Esophagus (tissue), 2 donors: Measurements from ENCODE around the gene MTTP. TPM values are rescaled to one million over a fixed set of nuclear protein-coding genes. Genes with fewer than 3 reads are reported as not detected.

Experiments
- H3K27ac ChIP-seq, 2 donors: one replicate each; pipeline ENCODE4 v1.5.1; 2013; ENCODE audit warnings: low read depth in 2 of 2, mild to moderate bottlenecking in 2 of 2, inconsistent platforms in 1 of 2, low read length in 1 of 2, moderate library complexity in 1 of 2
- H3K27me3 ChIP-seq, 2 donors: one replicate each; pipeline ENCODE4 v1.6.1; 2013; ENCODE audit warnings: low read length in 2 of 2, control low read depth in 1 of 2, mild to moderate bottlenecking in 1 of 2; ENCODE audit not compliant: insufficient read depth in 2 of 2, control insufficient read depth in 1 of 2
- H3K36me3 ChIP-seq, 2 donors: one replicate each; pipeline ENCODE4 v1.6.1; 2013; ENCODE audit warnings: low read length in 1 of 2; ENCODE audit not compliant: control insufficient read depth in 2 of 2, insufficient read depth in 2 of 2
- H3K4me1 ChIP-seq, 2 donors: one replicate each; pipeline ENCODE4 v1.6.1; 2013; ENCODE audit warnings: low read length in 1 of 2; ENCODE audit not compliant: control insufficient read depth in 2 of 2, insufficient read depth in 2 of 2
- H3K4me3 ChIP-seq, 2 donors: one replicate each; pipeline ENCODE4 v1.5.1; 2013; ENCODE audit warnings: low read length in 2 of 2, mild to moderate bottlenecking in 2 of 2, low read depth in 1 of 2, moderate library complexity in 1 of 2
- H3K9me3 ChIP-seq, 2 donors: one replicate each; pipeline ENCODE4 v1.6.1; 2013; ENCODE audit warnings: mild to moderate bottlenecking in 2 of 2, low read depth in 1 of 2, low read length in 1 of 2, moderate library complexity in 1 of 2; ENCODE audit not compliant: control insufficient read depth in 2 of 2, insufficient read depth in 1 of 2
- WGBS, 2 donors: extraction: QIAGEN DNeasy Blood & Tissue Kit; methylation state at CpG; one replicate each; pipeline ENCODE4 v1.1.7; 2013; 5-methylcytosine and 5-hydroxymethylcytosine counted together
- polyA plus RNA-seq, 2 donors: library from polyadenylated mRNA; stranded (reverse); fragments of 200-250 nt; gene quantifications; one replicate each; pipeline ENCODE4 v1.2.3, GENCODE V29; 2013
- donor health status: healthy with polysubstance abuse.
- donor health status: Bipolar disorder and iron deficiency.

The MTTP gene
- polyA plus RNA-seq, 2 donors: 0.05 to 0.08 TPM

DNA sequence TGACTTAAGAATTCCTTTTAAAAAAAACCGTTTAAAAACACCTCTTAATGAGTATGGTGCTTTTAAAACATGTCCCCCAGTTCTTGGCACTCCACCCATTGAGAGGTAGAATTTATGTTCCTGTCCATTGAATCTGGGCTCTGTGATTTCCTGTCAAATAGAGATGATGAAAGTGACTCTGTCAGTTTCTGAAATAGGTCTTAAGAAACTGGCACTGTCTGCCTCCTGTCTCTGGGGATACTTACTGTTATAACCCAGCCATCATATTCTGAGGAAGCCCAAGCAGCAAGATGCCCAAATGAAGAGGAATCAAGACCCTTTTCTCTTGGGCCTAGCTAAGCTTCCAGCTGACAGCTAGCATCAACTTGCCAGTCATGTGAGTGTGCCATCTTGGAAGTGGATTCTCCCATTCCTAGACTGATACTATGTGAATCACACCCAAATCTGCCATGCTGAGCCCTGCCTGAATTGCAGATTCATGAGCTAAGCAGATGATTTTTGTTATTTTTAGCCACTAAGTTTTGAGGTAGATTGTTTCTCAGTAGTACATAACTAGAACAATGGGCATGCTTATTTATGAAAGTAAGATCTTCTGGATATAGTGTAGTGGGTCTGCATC is 60.2 kb downstream of the MTTP start:
- Histone ChIP-seq H3K4me1 (no peaks in the 10 kb centered on the region), H3K4me3 (no peak overlapping the region), H3K9me3 (no peaks in the 10 kb centered on the region), H3K27me3 (no peaks in the 10 kb centered on the region), H3K27ac (no peak overlapping the region), H3K36me3 (no peaks in the 10 kb centered on the region)
- 63 to 79% methylated on average over 1 of the region's 1 CpG for WGBS, 2 donors

DNA sequence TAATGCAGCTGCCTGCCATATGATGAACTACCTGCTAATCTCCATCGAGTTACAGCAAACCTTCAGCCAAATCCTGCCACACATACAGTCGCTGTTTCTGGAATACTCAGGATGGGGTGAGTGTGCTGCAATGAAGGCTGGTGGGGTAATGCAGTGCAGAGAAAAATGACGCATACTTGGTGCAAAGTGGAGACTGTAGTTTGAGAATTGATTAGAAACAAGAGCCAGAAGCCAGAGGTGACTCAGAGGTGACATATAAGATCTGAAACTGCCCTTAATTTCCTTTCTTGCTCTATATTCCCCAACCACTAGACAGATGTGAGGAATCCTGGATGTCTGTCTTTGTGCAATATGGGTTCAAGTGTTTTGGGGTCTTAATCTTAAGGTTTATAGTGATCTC is 61.0 kb downstream of the MTTP start:
- H3K27ac ChIP-seq: no peak overlapping the region
- H3K9me3 ChIP-seq: no peaks in the 10 kb centered on the region
- no peak overlapping the region for H3K4me3 ChIP-seq
- WGBS, 2 donors: 77 to 79% methylated on average over 3 of the region's 3 CpGs
- H3K27me3 ChIP-seq: no peaks in the 10 kb centered on the region
- no peaks in the 10 kb centered on the region for H3K4me1 ChIP-seq
- H3K36me3 ChIP-seq: no peaks in the 10 kb centered on the region

DNA sequence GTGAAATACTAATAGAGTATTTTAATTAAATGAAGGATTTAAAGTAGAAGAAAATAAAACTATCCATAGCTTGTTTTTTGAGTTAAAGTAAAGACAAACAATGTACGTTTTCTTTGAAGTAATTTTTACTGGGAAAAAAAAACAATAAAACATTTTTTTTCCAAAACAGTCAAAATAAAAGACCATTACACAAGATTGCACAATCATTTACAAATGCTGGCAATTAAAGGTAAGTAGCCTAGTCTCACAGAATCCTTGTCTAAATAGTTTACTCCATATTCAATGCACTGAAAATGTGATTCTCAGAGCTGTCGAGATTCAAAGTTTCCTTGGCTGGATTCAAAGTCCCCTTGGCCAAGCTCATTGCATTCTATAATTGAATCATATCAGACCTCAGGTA is 61.8 kb downstream of the MTTP start:
- no peaks in the 10 kb centered on the region for H3K4me1 ChIP-seq
- no peak overlapping the region for H3K27ac ChIP-seq
- no peak overlapping the region for H3K4me3 ChIP-seq
- H3K9me3 ChIP-seq: no peaks in the 10 kb centered on the region
- 68 to 72% methylated on average over 2 of the region's 2 CpGs for WGBS, 2 donors
- no peaks in the 10 kb centered on the region for H3K27me3 ChIP-seq
- H3K36me3 ChIP-seq: no peaks in the 10 kb centered on the region

DNA sequence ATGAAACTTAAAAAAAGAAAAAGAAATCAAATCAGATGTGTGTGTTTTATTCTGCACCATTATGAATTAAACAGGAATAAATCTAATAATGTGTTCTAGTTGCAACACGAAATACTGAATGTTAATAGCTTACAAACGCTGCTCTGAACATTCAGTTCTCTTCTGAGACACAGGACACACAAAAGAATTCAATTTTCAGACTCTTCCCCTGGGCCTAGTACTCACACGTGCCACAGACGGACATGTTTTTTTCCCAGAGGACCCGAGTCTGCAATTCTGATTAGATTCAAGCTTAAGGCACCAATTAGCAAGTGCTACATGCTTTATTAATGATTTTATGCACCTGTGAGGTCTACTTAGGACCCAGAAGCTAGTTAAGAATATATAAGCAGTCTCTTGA is 62.5 kb downstream of the MTTP start:
- Histone ChIP-seq H3K27ac (no peak overlapping the region), H3K4me1 (no peaks in the 10 kb centered on the region)
- 59 to 74% methylated on average over 5 of the region's 5 CpGs for WGBS, 2 donors

DNA sequence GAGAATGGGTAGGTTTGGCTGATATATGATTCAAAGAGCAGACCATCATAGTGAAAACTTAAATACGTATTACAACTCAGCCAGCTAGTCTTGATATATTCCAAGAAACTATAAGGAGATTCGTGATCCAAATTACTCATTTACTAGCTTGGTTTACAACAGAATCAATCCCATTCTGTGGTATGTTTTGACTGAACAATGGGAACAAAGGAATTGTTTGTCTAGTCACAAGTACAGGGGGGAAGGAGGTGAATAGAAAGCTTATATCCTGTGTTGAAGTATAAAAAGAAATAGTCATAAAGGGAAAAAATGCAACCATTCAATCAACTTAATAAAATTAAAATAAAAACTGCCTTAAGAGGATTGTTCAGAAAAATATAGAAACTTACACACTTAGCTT is 66.1 kb downstream of the MTTP start:
- no peaks in the 10 kb centered on the region for H3K9me3 ChIP-seq
- no peaks in the 10 kb centered on the region for H3K27me3 ChIP-seq
- WGBS, 2 donors: 65 to 67% methylated on average over 2 of the region's 2 CpGs
- H3K4me1 ChIP-seq: no peaks in the 10 kb centered on the region
- no peak overlapping the region for H3K27ac ChIP-seq
- H3K4me3 ChIP-seq: no peak overlapping the region
- H3K36me3 ChIP-seq: no peaks in the 10 kb centered on the region

More for the DNA sequence above, 62.5 kb downstream of the MTTP start:
- Histone ChIP-seq H3K9me3 (no peaks in the 10 kb centered on the region), H3K4me3 (no peak overlapping the region), H3K27me3 (no peaks in the 10 kb centered on the region), H3K36me3 (no peaks in the 10 kb centered on the region)

DNA sequence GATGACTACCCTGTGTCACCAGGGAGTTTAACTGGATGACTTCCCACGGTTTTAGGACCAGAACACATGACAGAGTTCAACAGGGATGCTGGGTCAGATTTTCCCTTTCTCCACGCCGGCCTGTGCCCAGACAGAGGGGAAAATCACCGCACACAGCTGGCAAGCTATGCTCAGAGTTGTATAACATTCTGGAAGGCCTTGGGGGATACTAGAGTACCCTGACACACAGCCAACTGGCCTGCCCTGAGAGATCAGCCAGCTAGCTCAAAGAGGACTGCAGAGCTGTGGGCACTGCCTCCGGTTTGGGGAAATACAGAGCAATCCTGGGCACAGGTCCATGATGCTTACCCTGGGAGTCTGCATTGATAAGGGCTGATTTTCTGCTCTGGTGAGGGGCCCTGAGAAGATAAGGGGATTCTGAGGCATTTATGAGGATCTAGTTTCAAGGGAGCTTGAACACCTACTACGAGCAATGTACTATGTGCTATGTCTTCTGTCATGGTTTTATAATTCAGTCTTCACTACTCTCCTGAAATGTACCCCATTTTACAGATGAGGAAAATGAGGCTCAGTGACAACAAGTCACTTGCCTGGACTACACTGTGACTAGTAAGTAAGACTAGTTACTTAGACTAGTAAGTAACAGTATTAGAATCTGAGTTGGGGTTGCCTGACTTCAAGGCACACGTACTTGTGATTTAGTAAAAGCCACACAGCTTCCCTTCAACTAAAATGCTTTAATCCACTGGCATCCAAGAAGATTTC is 68.3 kb downstream of the MTTP start:
- H3K4me3 ChIP-seq: no peak overlapping the region
- H3K27me3 ChIP-seq: no peaks in the 10 kb centered on the region
- H3K9me3 ChIP-seq: no peaks in the 10 kb centered on the region
- H3K36me3 ChIP-seq: no peaks in the 10 kb centered on the region
- WGBS, 2 donors: 62 to 64% methylated on average over 7 of the region's 7 CpGs
- H3K27ac ChIP-seq: no peak overlapping the region
- H3K4me1 ChIP-seq: no peaks in the 10 kb centered on the region

DNA sequence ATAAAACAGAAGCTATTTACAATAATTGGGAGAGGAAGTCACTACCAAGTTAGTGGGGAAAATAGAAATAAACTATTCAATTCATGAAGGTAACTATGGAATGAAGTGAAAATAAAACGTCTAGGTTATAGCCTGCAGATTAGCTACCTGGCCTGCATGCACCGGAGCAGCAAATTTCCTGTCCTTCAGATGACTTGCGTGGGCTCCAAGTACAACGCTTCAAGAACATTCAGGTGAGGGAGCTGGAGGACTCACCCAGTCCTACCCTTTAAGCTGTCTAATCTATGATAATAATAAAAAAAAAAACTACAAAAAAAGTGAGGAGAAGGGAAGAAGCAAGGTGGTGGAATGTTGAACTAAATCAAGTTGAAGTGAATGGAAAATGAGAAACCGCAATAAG is 69.8 kb downstream of the MTTP start:
- no peaks in the 10 kb centered on the region for H3K36me3 ChIP-seq
- H3K4me1 ChIP-seq: no peaks in the 10 kb centered on the region
- H3K27ac ChIP-seq: no peak overlapping the region
- no peaks in the 10 kb centered on the region for H3K9me3 ChIP-seq
- no peaks in the 10 kb centered on the region for H3K27me3 ChIP-seq
- WGBS, 2 donors: 68 to 86% methylated on average over 5 of the region's 5 CpGs
- no peak overlapping the region for H3K4me3 ChIP-seq

DNA sequence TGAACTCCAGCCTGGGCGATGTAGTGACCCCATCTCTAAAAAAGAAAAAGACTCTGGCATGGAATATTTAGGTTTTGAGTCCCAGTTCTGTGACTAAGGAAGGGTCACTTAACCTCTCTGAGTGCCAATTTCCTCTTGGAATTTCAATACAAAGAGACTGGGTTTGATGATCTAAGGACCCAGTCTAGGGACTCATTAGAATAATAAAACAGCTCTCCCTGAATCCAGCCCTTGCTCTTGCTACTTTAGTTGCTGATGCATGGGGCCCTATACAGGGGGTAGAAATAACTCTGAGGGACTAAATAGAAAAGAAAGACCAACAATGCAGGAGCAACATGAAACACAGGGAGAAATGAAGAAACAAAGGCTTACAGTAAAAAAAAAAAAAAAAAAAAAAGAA is 70.4 kb downstream of the MTTP start:
- H3K27ac ChIP-seq: no peak overlapping the region
- H3K36me3 ChIP-seq: no peaks in the 10 kb centered on the region
- H3K27me3 ChIP-seq: no peaks in the 10 kb centered on the region
- WGBS, 2 donors: 96 to 100% methylated on average over 1 of the region's 1 CpG
- H3K9me3 ChIP-seq: peaks cover 0 to 3% of the 10 kb centered on the region in 2 donors
- H3K4me3 ChIP-seq: no peak overlapping the region
- H3K4me1 ChIP-seq: no peaks in the 10 kb centered on the region

DNA sequence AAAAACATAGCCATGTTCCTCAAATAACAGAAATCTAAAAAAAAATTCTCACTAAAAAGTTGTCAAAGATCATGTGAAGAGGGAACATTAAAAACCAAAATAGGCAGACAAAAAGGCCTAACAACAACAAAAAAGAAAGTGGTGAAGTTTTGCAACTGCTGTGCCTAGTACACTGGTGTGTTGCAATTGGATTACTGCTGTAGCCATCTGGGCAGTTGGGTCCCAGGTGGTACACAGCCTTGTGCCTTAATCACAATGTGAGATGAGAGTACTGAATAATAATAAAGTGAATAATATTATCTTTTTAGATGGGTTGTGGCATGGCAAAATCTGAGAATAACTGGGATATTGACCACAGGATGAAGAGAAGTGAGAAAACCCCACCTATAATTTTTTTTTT is 71.0 kb downstream of the MTTP start:
- no peaks in the 10 kb centered on the region for H3K4me1 ChIP-seq
- H3K27ac ChIP-seq: no peak overlapping the region
- H3K4me3 ChIP-seq: no peak overlapping the region
- H3K36me3 ChIP-seq: no peaks in the 10 kb centered on the region
- H3K27me3 ChIP-seq: no peaks in the 10 kb centered on the region
- H3K9me3 ChIP-seq: peaks cover 0 to 3% of the 10 kb centered on the region in 2 donors

DNA sequence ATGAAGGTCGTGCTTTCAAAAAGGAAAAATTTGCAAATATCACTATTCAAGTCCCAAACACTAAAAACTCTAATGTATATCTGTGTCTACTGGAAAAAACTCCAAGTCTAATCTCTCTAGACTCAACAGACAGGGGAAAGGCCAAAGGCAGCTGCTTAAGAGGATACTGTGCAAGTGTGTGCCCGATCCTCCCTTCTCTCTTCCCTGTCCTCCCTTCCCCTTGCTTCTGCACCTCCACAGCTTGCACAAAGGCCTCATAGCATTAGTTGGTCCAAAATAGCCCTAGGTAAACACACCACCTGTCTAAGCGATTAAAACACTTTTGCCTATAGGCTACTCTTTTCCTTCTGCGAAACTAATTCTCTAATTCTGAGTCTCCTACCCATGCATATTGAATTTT is 72.4 kb downstream of the MTTP start:
- Histone ChIP-seq H3K27me3 (no peaks in the 10 kb centered on the region), H3K4me1 (no peaks in the 10 kb centered on the region), H3K9me3 (peaks cover 0 to 3% of the 10 kb centered on the region in 2 donors), H3K4me3 (no peak overlapping the region), H3K36me3 (no peaks in the 10 kb centered on the region), H3K27ac (no peak overlapping the region)
- 75 to 83% methylated on average over 4 of the region's 4 CpGs for WGBS, 2 donors
